PC-3 (cell line): ENCODE data around the gene MYOZ2. TPM values are rescaled to one million over a fixed set of nuclear protein-coding genes. Genes with fewer than 3 reads are reported as not detected.

Experiments
- ATAC-seq: fragments of 200-7000 bp; cut with Tn5 transposase; 2 replicates; pipeline ENCODE4 v1.9.1; 2020; ENCODE audit warnings: mild to moderate bottlenecking, moderate library complexity
- BruUV-seq: library from RNA; stranded (reverse); fragments of 400-500 nt; replicated peaks from 2 replicates; lab custom pipeline; 2021; lab: Mats Ljungman, UMichigan
- CTCF ChIA-PET: fragments of 300-600 bp; sonication (Branson Sonifier 250); formaldehyde crosslinking; loops from one replicate; lab custom pipeline; 2022; ENCODE audit warnings: antibody characterized with exemption; lab: Charles Lee
- POLR2A ChIA-PET: fragments of 300-600 bp; sonication (Branson Sonifier 250); formaldehyde crosslinking; loops from one replicate; lab custom pipeline; 2022; ENCODE audit warnings: antibody characterized with exemption; ENCODE audit not compliant: unreplicated experiment; lab: Charles Lee
- DNase-seq: peaks from one replicate; pipeline ENCODE4 v3.0.0-alpha.2; 2015
- H2AFZ ChIP-seq: fragments of 300-600 bp; sonication (generic); 2 replicates; pipeline ENCODE4 v1.6.0; 2016; ENCODE audit warnings: antibody characterized with exemption, low read length
- H3F3A ChIP-seq: fragments of 300-600 bp; sonication (generic); one replicate; pipeline ENCODE4 v1.6.0; 2017; ENCODE audit warnings: antibody characterized with exemption, low read length, control low read depth, mild to moderate bottlenecking; ENCODE audit not compliant: unreplicated experiment
- H3K27ac ChIP-seq: fragments of 300-600 bp; sonication (generic); 2 replicates; pipeline ENCODE4 v1.5.1; 2016; ENCODE audit warnings: mild to moderate bottlenecking, low read length
- H3K27me3 ChIP-seq: fragments of 300-600 bp; sonication (generic); 2 replicates; pipeline ENCODE4 v1.6.1; 2016; ENCODE audit warnings: low read length, mixed read lengths
- H3K36me3 ChIP-seq: fragments of 300-600 bp; sonication (generic); 2 replicates; pipeline ENCODE4 v1.6.1; 2016; ENCODE audit warnings: low read depth, mixed run types, low read length, mixed read lengths
- H3K4me1 ChIP-seq: fragments of 300-600 bp; sonication (generic); 2 replicates; pipeline ENCODE4 v1.5.1; 2016; ENCODE audit warnings: low read length; ENCODE audit not compliant: insufficient read depth
- H3K4me2 ChIP-seq: fragments of 300-600 bp; sonication (generic); 2 replicates; pipeline ENCODE4 v1.6.0; 2016; ENCODE audit warnings: low read length
- H3K4me3 ChIP-seq: fragments of 300-600 bp; sonication (generic); 2 replicates; pipeline ENCODE4 v1.5.1; 2016; ENCODE audit warnings: mild to moderate bottlenecking, low read length, mixed read lengths
- H3K79me2 ChIP-seq: fragments of 300-600 bp; sonication (generic); 2 replicates; pipeline ENCODE4 v1.6.1; 2017; ENCODE audit warnings: low read length, mixed read lengths
- H3K9ac ChIP-seq: fragments of 300-600 bp; sonication (generic); 2 replicates; pipeline ENCODE4 v1.6.0; 2016; ENCODE audit warnings: mild to moderate bottlenecking, low read length
- H3K9me2 ChIP-seq: fragments of 300-600 bp; sonication (generic); replicated peaks from 2 replicates; pipeline ENCODE4 v1.6.1; 2016; ENCODE audit warnings: mixed run types, low read length, mixed read lengths
- H3K9me3 ChIP-seq: fragments of 300-600 bp; sonication (generic); 2 replicates; pipeline ENCODE4 v1.6.1; 2016; ENCODE audit warnings: low read length, mixed read lengths
- H4K20me1 ChIP-seq: fragments of 300-600 bp; sonication (generic); 2 replicates; pipeline ENCODE4 v1.6.1; 2016; ENCODE audit warnings: low read length, mixed read lengths
- EZH2 ChIP-seq: fragments of 300-600 bp; sonication (generic); IDR thresholded peaks from one replicate; pipeline ENCODE4 v1.6.1; 2017; ENCODE audit warnings: antibody characterized with exemption, mild to moderate bottlenecking, low read length; ENCODE audit not compliant: unreplicated experiment
- EZH2phosphoT487 ChIP-seq: fragments of 300-600 bp; sonication (generic); IDR thresholded peaks from 2 replicates; pipeline ENCODE4 v1.6.1; 2018; ENCODE audit warnings: mild to moderate bottlenecking, antibody characterized with exemption, low read length, borderline replicate concordance
- intact Hi-C: fragments of 100-400 bp; cut with micrococcal nuclease; formaldehyde crosslinking; loops from 2 replicates; pipeline ENCODE4 v1.9.0; 2023
- total RNA-seq: library from RNA; depleted of rRNA; stranded (reverse); fragments of >200 nt; gene quantifications from 2 replicates; pipeline ENCODE4 v1.2.3, GENCODE V29; 2014; rRNA removed
- TF ChIP-seq, protein P1 (sequence below): fragments of 300-600 bp; sonication (generic); conservative IDR thresholded peaks from 2 replicates; pipeline ENCODE4 v1.5.1; 2017; ENCODE audit warnings: antibody characterized with exemption, low read depth, mild to moderate bottlenecking, low read length

Gene MYOZ2
- total RNA-seq, 1 experiment from 2014 or later = not detected

DNA sequence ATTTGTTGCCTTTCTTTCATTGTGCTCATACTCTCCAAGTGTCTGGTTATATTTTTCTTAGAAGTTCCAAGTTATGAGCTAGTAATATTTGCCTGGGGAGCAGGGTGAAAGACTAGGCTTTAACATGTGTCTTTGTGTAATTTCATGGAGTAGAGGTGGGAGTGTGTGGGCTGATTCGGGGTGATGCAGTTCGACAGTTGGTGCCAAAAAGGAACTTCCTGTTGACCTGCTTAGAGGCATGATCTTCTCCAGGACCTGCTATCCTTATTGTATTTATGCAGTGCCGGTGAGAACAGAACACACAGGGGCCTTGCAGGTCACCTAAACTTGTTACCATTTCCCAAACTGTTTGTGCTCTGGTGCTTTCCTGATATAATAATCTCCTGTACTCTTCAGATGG lies 98.1 kb downstream of the MYOZ2 start:
- Histone ChIP-seq H3K9ac (no peak overlapping the region), H4K20me1 (no peaks in the 10 kb centered on the region), H3K79me2 (peaks cover 21% of the 10 kb centered on the region), H3K4me3 (no peak overlapping the region), H3K27me3 (no peaks in the 10 kb centered on the region), H3K9me2 (no peaks in the 10 kb centered on the region), H3K36me3 (no peaks in the 10 kb centered on the region), H3K9me3 (no peaks in the 10 kb centered on the region), H3F3A (no peaks in the 10 kb centered on the region), H3K27ac (no peak overlapping the region), H2AFZ (no peak overlapping the region), H3K4me1 (no peaks in the 10 kb centered on the region), H3K4me2 (no peak overlapping the region)
- POLR2A ChIA-PET = no interaction called here
- BruUV-seq = no TSS peak
- CTCF ChIA-PET = no interaction called here
- intact Hi-C loops = no loop called here
- ATAC-seq = no peak
- TF ChIP-seq EZH2phosphoT487 (no peak), EZH2 (no peak)
- TF ChIP-seq, protein P1, sequence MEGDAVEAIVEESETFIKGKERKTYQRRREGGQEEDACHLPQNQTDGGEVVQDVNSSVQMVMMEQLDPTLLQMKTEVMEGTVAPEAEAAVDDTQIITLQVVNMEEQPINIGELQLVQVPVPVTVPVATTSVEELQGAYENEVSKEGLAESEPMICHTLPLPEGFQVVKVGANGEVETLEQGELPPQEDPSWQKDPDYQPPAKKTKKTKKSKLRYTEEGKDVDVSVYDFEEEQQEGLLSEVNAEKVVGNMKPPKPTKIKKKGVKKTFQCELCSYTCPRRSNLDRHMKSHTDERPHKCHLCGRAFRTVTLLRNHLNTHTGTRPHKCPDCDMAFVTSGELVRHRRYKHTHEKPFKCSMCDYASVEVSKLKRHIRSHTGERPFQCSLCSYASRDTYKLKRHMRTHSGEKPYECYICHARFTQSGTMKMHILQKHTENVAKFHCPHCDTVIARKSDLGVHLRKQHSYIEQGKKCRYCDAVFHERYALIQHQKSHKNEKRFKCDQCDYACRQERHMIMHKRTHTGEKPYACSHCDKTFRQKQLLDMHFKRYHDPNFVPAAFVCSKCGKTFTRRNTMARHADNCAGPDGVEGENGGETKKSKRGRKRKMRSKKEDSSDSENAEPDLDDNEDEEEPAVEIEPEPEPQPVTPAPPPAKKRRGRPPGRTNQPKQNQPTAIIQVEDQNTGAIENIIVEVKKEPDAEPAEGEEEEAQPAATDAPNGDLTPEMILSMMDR = no peak
- DNase-seq = no peak

GRCh38 chr4:119237201-119237600 lies 101.6 kb downstream of the MYOZ2 start:
- Histone ChIP-seq H3K36me3 (no peaks in the 10 kb centered on the region), H3F3A (no peaks in the 10 kb centered on the region), H2AFZ (no peak overlapping the region), H3K9me3 (no peaks in the 10 kb centered on the region), H4K20me1 (no peaks in the 10 kb centered on the region), H3K4me2 (no peak overlapping the region), H3K4me1 (no peaks in the 10 kb centered on the region), H3K27ac (no peak overlapping the region), H3K27me3 (no peaks in the 10 kb centered on the region), H3K79me2 (peaks cover 12% of the 10 kb centered on the region), H3K9ac (no peak overlapping the region), H3K4me3 (no peak overlapping the region), H3K9me2 (no peaks in the 10 kb centered on the region)
- ChIA-PET POLR2A (no interaction called here), CTCF (no interaction called here)
- no TSS peak for BruUV-seq
- TF ChIP-seq EZH2phosphoT487 (no peak), EZH2 (no peak)
- TF ChIP-seq, protein P1 = no peak
- ATAC-seq (no peak), DNase-seq (no peak)
- intact Hi-C loops = no loop called here

Other genes starting within 250 kb of the MYOZ2 start
- 0.04 and 0.06 TPM in 2 replicates for gene SYNPO2, start 247.0 kb upstream of the MYOZ2 start, total RNA-seq
- 8.7 and 9.6 TPM in 2 replicates for gene USP53, start 76.9 kb downstream of the MYOZ2 start, total RNA-seq
- gene FABP2, start 186.3 kb downstream of the MYOZ2 start, total RNA-seq = not detected in 2 replicates